ENCODE results near the gene P4HA2.

Gene P4HA2

DNA sequence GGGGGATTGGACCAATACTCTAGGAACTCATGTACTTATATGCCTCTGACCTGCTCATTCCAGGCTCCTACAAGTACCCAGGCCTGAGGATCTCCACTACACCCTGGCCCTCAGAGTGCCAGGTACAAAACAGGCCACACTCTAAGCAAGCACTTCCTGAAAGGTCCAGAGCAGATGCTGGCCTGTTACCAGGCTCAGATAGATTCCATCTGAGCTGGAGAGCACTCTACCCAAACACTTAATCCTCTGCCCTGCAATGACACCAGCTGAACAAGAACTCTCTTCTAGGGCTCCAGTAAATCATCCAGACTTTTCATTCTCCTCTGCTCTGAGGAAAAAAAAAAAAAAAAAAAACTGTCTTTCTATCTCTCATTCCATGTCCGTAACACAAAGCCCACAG, 2.9 kb downstream of the P4HA2 start:
- no peak for DNase-seq (ENCODE audit: low read depth, low spot score)

GRCh38 chr5:132223861-132224260, 3.8 kb downstream of the P4HA2 start:
- no peak for DNase-seq (ENCODE audit: low read depth, low spot score)

DNA sequence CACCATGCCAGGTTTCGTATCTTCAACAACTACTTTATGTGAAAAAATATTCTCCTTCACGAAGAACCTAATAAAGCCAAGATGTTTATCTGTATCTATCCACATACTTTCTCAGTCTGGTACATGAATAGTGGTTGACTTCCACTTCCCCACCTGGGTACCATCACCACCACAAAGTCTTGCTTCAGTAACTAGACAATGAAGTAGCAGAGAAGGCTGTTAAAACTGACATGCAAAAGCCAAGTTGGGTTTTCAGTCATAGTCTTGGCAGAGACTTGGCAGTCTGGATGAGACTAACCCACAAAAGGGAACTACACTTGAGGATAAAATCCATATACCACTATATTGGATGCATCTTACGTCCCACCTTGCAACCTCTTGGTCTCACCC, 5.0 kb downstream of the P4HA2 start:
- no peak for DNase-seq (ENCODE audit: low read depth, low spot score)

- DNase-seq (ENCODE audit: low read depth, low spot score), result no peak
Measured at GRCh38 chr5:132221781-132222648, 5.6 kb downstream of the P4HA2 start.

DNA sequence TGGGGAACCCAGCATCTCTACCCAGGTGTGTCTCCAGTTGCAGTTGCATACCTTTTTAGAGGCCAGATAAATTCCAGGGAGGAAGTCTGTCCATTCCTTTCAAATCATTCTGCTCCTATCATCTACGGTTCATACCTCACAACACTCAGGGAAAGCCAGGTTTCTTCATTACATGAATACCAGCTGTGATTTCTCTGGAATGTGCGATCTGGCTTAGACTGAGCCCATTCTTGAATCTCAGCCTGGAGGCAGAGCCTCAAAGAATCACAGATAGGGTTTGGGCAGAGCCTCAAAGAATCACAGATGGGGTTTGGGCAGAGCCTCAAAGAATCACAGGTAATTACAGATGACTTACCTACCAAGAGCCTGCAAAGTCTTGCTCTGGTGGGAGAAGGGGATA, 7.2 kb downstream of the P4HA2 start:
- DNase-seq (ENCODE audit: low read depth, low spot score), result no peak

DNA sequence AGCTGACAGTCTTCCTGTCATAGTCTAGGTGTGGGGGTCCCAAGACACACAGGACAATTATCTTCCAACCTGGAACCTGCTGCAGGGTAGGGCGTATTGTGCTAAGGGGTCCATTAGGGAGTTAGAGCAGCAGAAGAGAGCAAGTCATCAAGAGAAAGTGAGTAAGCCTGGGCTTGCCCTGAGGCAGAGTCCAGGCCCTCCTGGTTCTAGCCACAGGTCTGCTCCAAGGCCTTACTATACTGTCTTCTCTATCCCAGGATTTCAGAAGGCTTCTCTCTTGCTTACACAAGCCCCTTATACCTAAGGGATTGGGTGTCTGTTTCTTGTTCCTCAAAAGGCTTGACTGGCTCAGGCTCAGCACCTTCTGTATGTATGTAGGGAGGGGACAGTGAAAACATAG, 7.7 kb downstream of the P4HA2 start:
- no peak for DNase-seq (ENCODE audit: low read depth, low spot score)

- no peak for DNase-seq (ENCODE audit: low read depth, low spot score)
Measured at GRCh38 chr5:132219289-132219970, 8.2 kb downstream of the P4HA2 start.

DNA sequence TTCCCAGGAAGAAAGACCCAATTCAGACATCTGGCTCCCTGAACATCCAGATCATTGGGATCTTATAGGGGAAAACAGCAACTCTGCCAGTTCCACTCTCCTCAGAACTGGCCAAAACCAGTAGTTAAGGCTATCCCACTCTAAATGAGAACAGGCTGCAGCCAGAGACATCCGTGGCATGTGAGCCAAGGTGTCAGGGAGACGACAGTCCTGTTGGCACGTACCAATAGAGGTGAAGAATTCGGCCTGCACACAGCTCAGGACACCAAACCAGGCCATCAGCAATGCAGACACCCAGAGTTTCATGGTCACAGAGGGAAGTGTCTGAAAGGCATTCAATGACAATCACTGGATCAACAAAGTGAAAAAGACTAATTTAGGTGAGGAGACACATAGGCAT, 9.3 kb downstream of the P4HA2 start:
- no peak for DNase-seq (ENCODE audit: low read depth, low spot score)

DNA sequence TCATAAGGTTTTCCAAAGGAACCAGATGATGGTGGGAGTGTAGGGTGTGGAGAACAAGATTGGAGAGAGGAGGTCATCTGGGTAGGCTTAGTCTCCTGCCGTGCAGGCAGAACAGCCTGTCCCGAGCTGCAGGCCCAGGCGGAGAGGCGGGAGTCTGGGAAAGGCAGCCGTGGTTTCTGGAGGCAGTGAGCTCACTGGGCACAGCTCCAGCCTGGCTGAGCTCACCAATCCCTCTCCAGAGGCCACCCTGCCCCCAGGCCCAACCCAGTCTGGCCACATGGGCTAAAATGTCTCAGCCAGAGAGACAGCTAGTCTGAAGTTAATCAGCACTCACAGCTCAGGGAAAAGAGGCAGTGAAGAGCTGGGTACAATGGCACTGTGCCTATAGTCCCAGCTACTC, 12.3 kb downstream of the P4HA2 start:
- peak; percentile 91 for DNase-seq (ENCODE audit: low read depth, low spot score)

- no peak for DNase-seq (ENCODE audit: low read depth, low spot score)
Measured at GRCh38 chr5:132214491-132214890, 13.2 kb downstream of the P4HA2 start.

GRCh38 chr5:132213666-132214065, 14.0 kb downstream of the P4HA2 start:
- no peak for DNase-seq (ENCODE audit: low read depth, low spot score)

DNA sequence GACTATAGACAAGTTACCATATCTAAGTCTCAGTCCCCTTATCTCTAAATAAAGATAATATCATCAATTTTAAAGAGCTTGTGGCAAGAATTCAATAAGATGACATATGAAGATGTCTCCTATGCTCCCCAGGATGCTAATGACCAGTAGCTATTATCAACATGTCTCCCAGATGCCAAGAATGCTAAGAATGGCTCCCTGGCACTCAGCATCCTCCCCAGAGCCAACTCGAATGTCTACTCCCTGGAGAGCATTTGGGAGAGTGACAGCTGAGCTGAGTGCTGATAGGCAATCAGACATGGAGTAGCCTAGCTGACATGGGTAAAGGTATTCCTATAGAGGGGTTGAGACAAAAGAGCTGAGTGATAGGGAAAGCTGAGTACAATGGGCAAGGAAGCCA, 15.9 kb downstream of the P4HA2 start:
- DNase-seq (ENCODE audit: low read depth, low spot score), result no peak

DNA sequence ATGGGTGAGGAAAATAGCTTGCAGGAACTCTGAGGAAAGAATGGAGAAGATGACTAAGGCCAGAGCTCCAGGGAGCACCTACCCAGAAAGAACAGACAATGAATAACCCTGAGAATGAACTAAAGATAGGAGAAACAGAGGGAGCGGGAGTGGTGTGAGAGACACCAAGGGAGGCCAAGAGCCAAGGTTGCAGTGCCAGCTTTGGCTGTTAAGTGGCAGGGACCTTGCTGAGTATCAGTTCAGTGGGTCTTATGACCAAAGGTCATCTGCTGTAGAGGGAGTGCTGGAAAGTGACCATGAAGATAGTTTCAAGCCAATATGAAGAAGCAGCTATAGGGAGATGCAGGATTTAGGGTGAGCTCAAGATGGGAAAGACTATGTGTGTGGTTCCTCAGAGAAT, 16.7 kb downstream of the P4HA2 start:
- no peak for DNase-seq (ENCODE audit: low read depth, low spot score)

GRCh38 chr5:132209901-132210545, 17.6 kb downstream of the P4HA2 start:
- no peak for DNase-seq (ENCODE audit: low read depth, low spot score)

DNA sequence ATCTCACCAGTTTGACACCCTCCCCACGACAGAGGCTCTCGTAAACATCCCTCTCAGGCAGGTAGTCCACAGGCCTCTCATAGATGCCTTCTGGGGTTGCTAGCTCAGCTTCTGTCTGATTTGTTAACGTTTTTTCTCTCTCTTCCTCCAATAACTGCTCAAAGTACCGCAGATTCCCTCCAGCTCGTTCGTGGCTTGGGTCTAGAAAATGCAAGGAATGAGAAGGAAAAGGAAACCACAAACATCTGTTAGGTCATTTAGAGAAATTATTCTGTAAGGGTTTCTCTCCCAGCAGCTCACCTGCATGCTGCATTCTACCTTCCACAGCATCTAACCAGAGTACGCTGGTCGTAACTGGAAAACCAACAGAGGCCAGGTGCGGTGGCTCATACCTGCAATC, 18.5 kb downstream of the P4HA2 start:
- no peak for DNase-seq (ENCODE audit: low read depth, low spot score)

GRCh38 chr5:132207778-132208177, 19.9 kb downstream of the P4HA2 start:
- peak; percentile 56 for DNase-seq (ENCODE audit: low read depth, low spot score)

- no peak for DNase-seq (ENCODE audit: low read depth, low spot score)
Measured at GRCh38 chr5:132206782-132207181, 20.9 kb downstream of the P4HA2 start.

DNA sequence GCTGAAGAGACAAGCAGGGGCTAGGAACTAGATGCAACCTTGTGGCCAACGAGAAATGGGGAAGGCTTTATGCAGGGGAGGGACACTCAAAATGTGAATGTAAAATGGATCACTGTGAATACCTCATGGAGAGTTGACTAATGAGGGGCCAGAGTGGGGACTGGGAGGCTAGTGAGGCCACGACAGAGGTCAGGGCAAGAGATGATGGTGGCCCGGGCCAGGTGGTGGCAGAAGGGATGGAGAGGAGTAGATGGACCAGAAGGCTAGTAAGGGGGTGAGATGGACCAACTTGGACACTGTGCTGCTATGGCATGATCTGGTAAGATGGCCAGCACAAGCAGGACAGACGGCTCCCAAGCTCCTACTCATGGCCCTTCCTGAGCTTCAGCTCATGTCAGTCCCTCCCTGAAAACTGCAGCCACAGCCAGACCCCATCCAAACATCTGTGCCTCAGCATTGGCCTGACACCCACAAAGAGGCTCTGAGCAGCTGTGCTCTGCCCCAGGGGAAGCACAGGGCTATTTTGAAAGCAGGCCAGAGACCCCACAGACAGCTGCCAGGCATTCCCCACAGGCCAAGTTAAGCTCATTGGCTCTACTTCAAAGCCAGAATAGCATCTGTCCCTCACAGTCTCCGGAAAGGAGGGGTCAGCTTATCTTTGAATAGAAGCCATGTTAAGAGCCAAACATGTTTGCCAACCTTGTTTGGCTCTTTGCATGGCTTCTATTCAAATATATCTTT, 22.1 kb downstream of the P4HA2 start:
- DNase-seq (ENCODE audit: low read depth, low spot score), result no peak

GRCh38 chr5:132204371-132205135, 23.1 kb downstream of the P4HA2 start:
- DNase-seq (ENCODE audit: low read depth, low spot score), result no peak

- DNase-seq (ENCODE audit: low read depth, low spot score), result no peak
Measured at GRCh38 chr5:132203916-132204315, 23.7 kb downstream of the P4HA2 start.

DNA sequence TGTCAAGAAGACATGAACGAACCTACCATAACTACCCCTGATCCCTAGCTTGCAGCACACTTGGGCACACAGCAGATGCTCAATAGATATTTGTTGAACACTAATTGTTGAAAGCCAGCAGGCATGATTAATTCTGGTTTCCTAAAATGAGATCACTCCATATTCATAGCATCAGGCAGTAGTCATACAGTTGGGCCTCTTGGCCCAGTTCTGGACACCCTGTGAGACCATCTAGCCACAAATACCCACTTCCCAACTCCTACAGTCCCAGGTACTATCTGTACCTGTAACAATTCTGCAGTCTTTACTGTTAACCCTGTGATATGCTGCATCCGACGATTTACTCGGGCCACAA, 24.2 kb downstream of the P4HA2 start:
- DNase-seq (ENCODE audit: low read depth, low spot score), result no peak

Measured in smooth muscle cell of the brain vasculature (primary cell).